IPS-11a (cell line): ENCODE measurements around the gene USP10.
"Not testable (repeated sequence)": the region's sequence is repeated elsewhere in the genome, so short reads cannot be mapped to it uniquely, and the experiment has no call there.

Source experiments
- H3K4me3 ChIP-seq: one replicate; pipeline ENCODE4 v1.5.1; 2013; ENCODE audit warnings: low read depth, low read length, control low read depth

The USP10 gene

GRCh38 chr16:84724606-84725309 is 25.0 kb downstream of the USP10 start:
- H3K4me3 ChIP-seq: no peak overlapping the region

- H3K4me3 ChIP-seq: no peak overlapping the region
Measured at GRCh38 chr16:84725481-84726078, 25.8 kb downstream of the USP10 start.

- H3K4me3 ChIP-seq: no peak overlapping the region
Measured at GRCh38 chr16:84726079-84726668, 26.4 kb downstream of the USP10 start.

- no peak overlapping the region for H3K4me3 ChIP-seq
Measured at GRCh38 chr16:84726669-84727467, 27.1 kb downstream of the USP10 start.

DNA sequence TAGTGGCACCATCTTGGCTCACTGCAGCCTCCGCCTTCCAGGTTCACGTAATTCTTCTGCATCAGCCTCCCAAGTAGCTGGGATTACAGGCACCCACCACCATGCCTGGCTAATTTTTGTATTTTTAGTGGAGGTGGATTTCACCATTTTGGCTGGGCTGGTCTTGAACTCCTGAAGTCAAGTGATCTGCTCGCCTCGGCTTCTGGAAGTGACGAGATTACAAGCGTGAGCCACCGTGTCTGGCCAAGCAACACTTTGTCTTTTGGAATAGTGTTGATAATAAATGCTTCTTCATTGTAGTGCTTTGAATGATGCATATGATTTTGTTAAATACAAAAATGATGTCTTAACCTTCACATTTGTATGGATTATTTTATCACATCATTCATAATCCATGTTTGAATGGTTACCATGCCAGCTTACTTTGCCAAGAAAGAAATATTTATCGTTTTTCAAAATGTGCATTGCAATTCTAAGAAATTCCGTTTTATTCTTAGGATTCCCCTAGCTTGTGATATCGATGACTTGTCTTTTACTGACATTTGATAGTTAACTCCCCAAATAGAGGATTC is 29.1 kb downstream of the USP10 start:
- no peak overlapping the region for H3K4me3 ChIP-seq

- no peak overlapping the region for H3K4me3 ChIP-seq
Measured at GRCh38 chr16:84729716-84730320, 30.0 kb downstream of the USP10 start.

DNA sequence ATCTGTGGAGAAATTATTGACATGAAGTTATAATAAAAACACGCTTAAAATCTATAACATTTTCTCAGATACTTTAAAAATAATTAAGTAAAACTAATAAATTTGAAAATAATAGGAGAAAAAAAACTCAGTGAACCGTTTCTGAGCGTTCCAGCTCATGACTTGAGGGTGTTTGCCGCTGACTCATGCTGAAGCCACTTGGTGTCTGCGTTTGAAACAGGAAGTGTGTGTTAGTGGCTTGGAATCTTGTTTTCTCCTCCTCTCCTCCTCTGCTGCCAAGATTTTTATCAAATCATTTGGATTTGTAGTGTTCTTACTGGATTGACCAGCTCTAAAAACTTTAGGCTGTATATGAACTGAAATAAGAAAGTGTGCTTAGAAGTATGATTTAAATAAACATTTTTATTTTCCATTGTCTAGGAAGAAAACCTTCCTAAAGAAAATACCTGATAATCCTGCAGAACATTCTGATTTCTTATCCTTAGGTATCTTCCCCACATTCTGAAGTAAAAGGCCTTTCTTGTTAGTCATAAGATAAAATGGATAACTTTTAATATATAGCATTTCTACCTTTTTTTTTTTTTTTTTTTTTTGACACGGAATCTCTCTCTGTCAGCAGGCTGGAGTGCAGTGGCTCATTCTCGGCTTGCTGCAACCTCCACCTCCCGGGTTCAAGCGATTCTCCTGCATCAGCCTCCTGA is 30.8 kb downstream of the USP10 start:
- H3K4me3 ChIP-seq: no peak overlapping the region

GRCh38 chr16:84732332-84732673 is 32.5 kb downstream of the USP10 start:
- H3K4me3 ChIP-seq: not testable (repeated sequence)

- no peak overlapping the region for H3K4me3 ChIP-seq
Measured at GRCh38 chr16:84732674-84733352, 33.0 kb downstream of the USP10 start.

DNA sequence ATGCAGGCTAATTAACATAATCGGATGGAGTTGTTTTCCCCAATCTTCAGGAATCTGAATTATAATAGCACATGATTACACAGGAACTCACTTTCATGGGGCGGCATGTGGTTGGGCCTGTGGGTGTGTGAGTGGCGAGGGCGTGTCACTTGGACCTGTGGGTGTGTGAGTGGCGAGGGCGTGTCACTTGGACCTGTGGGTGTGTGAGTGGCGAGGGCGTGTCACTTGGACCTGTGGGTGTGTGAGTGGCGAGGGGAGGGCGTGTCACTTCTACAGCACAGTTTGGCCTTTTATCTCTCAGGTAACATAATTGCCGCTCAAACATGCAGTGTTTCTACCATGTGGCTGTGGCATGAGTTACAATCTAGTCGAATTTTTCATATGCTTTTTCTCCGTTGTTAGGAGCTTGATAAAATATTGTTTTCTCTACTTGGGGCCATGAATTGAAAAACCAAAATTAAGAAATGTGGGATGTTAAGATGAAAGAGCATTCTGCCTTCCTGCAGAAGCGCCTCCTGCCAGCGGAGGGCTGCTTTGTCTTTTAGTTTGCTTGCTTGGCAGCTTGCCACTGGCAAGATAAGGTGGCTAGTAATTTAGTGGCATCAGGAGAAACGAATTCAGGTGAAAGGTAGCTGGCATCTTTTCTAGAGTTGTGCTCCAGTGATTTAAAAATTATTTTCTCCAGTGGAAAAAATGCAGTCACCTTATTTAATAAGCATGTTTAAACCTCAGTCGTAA is 36.2 kb downstream of the USP10 start:
- no peak overlapping the region for H3K4me3 ChIP-seq

GRCh38 chr16:84737192-84738011 is 37.6 kb downstream of the USP10 start:
- H3K4me3 ChIP-seq: no peak overlapping the region

GRCh38 chr16:84738255-84739038 is 38.6 kb downstream of the USP10 start:
- no peak overlapping the region for H3K4me3 ChIP-seq

- H3K4me3 ChIP-seq: no peak overlapping the region
Measured at GRCh38 chr16:84739349-84740124, 39.7 kb downstream of the USP10 start.

DNA sequence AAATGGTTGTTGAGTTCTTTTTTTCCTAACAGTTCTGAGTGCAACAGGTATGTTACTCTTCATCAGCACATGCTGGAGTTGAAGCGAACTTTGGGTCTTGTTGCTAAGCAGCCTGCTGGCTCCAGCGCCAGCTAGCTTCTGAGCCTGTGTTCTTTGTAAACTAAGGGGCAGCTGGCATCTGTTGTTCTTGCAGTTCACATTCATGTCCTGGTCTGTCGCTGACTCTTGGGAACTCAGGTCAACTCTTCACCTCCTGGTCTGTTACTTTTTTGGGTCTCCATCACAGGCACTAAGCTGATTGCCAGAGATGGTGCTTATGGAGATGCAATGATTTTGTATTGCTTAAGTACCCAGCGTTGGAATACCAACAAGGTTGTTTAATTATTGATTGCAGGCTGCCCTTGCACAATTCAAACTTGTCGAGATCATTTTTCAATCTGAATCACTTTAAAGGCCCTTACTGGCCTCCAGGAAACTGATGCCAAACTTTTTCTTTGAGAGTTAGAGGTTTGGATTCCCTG is 40.9 kb downstream of the USP10 start:
- H3K4me3 ChIP-seq: no peak overlapping the region

- no peak overlapping the region for H3K4me3 ChIP-seq
Measured at GRCh38 chr16:84741340-84741830, 41.6 kb downstream of the USP10 start.

- H3K4me3 ChIP-seq: no peak overlapping the region
Measured at GRCh38 chr16:84742641-84743092, 42.9 kb downstream of the USP10 start.
